ENCODE data around the gene DHRS2.
"Not testable (repeated sequence)": the region's sequence is repeated elsewhere in the genome, so short reads cannot be mapped to it uniquely, and the experiment has no call there.

DHRS2 gene

DNA sequence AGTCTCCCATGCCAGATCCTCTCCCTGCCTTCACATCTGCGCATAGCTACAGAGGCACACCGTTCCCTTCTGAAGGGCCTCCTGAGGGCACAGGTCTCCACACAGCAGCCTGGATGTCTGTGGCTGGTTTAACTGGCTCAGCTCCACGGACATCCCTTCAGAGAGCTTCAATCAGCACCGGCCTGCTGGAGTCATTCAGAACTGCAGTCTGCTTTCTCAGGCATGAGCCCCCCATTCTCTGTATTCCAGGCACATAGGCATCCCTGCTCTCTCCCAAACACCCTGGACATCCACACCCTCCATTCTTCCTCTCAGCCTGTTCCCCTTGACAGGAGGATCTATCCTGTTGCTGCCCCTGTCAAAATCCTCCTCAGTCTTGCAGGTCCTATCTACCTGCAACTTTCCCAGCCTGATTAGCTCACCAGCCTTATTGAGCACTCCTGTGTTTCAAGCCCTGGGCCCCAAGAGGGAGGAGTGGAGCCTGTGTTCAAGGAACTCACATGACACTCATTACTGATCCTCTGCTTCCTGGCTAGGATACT is 2.9 kb upstream of the DHRS2 start:
- DNase-seq (ENCODE audit: low read depth) = no peak

DNA sequence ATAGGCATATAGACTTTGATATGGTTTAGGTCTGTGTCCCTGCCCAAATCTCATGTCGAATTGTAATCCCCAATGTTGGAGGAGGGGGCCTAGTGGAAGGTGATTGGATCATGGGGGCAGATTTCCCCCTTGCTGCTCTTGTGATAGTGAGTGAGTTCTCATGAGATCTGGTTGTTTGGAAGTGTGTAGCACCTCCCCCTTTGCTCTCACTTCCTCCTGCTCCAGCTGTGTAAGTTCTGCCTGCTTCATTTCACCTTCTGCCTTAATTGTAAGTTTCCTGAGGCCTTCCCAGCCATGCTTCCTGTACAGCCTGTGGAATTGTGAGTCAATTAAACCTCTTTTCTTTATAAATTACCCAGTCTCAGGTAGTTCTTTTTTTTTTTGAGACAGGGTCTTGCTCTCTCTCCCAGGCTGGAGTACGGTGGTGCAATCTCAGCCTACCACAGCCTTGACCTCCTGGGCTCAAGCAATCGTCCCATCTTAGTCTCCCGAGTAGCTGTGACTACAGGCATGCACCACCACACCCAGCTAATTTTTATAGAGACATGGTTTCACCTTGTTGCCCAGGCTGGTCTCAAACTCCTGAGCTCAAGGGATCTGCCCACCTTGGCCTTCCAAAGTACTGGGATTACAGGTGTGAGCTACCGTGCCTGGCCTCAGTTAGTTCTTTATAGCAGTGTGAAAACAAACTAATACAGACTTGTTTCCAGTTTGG is 1.3 kb upstream of the DHRS2 start:
- not testable (repeated sequence) for DNase-seq (ENCODE audit: low read depth)

DNA sequence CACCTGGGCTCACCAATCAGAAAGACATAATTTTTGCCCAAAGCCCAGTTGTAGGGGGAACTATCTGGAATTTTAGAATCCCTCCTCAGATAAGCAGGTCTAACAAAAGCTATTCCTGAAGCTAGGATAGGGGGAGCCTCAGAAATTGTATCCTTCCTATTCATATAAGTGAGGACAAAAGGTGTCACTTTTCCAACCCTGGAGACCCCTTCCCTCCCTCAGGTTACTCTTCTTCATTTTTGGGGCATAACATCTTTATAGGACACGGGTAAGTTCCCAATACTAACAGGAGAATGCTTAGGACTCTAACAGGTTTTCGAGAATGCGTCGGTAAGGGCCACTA is 1.1 kb downstream of the DHRS2 start:
- not testable (repeated sequence) for DNase-seq (ENCODE audit: low read depth)

DNA sequence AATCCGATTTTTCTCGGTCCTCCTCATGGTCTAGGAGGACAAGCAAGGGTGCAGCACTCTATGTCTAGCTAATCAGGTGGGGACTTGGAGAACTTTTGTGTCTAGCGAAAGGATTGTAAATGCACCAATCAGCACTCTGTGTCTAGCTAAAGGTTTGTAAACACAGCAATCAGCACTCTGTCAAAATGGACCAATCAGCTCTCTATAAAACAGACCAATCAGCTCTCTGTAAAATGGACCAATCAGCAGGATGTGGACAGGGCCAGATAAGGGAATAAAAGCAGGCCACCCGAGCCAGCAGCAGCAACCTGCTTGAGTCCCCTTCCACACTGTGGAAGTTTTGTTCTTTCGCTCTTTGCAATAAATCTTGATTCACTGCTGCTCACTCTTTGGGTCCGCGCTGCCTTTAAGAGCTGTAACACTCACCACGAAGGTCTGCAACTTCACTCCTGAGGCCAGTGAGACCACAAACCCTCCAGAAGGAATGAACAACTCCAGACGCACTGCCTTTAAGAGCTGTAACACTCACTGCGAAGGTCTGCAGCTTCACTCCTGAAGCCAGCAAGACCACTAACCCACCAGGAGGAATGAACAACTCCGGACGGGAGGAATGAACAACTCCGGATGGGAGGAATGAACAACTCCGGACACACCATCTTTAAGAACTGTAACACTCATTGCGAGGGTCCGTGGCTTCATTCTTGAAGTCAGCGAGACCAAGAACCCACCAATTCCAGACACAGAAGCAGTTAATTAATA is 1.7 kb downstream of the DHRS2 start:
- DNase-seq (ENCODE audit: low read depth) = not testable (repeated sequence)

GRCh38 chr14:23638414-23639047 is 2.4 kb downstream of the DHRS2 start:
- DNase-seq (ENCODE audit: low read depth) = no peak

DNA sequence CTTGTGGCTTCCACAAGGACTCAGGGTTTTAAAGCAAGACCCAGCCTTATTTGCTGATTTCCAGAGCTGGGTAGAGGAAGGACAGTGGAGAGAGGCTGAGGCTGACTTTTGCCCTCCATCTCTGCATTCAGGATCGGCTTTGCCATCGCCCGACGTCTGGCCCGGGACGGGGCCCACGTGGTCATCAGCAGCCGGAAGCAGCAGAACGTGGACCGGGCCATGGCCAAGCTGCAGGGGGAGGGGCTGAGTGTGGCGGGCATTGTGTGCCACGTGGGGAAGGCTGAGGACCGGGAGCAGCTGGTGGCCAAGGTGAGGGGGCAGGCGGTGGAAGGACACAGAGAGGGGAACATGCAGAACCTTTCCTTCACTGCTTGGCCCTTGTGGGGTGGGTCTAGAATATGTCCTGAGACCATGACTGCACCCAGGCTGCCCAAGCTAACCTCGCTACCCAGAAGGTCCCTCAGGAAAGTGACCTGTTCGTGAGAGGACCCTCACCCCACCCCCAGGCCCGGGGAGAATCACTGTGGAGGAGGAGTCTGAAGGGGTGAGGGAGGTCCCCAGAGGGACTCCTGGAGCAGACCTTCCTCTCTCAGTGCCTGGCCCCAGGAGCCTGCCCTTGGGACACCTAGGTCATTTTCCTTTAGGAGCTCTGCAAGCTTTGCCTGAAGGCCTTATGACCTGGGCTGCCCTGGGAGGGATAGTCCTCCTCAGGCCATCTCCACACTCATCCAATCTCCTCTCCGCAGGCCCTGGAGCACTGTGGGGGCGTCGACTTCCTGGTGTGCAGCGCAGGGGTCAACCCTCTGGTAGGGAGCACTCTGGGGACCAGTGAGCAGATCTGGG is 3.1 kb downstream of the DHRS2 start:
- no peak for DNase-seq (ENCODE audit: low read depth)

DNA sequence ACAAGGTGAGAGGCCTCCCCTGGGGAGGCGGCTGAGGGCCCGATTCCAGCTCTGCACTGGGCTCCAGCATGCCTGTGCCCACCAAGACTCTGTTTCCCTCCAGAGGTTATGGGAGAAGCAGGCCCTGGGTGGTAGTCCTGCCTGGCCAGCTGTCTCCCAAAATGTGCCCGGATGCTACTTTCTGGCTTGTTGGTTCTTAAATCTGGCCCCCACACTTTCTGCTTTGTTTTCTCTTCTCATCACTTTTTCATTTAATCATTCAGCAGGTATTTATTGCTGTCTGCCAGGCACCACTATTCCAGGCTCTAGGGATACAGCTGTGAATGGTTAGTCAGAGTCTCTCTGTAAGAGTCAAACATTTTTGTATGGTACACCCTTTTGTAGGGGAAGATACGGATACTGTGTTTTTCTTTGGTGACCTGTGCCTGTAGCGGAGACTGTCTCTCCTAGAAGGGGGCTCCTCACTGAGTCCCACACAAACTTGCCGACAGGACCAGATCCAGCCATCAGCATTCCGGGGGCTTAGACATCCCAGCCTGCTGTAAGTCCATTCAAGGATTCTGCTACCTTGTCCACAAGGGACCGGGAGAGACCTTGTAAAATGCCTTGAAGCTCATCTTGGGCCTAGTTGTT is 3.8 kb downstream of the DHRS2 start:
- DNase-seq (ENCODE audit: low read depth) = no peak

GRCh38 chr14:23640524-23641141 is 4.5 kb downstream of the DHRS2 start:
- no peak for DNase-seq (ENCODE audit: low read depth)

DNA sequence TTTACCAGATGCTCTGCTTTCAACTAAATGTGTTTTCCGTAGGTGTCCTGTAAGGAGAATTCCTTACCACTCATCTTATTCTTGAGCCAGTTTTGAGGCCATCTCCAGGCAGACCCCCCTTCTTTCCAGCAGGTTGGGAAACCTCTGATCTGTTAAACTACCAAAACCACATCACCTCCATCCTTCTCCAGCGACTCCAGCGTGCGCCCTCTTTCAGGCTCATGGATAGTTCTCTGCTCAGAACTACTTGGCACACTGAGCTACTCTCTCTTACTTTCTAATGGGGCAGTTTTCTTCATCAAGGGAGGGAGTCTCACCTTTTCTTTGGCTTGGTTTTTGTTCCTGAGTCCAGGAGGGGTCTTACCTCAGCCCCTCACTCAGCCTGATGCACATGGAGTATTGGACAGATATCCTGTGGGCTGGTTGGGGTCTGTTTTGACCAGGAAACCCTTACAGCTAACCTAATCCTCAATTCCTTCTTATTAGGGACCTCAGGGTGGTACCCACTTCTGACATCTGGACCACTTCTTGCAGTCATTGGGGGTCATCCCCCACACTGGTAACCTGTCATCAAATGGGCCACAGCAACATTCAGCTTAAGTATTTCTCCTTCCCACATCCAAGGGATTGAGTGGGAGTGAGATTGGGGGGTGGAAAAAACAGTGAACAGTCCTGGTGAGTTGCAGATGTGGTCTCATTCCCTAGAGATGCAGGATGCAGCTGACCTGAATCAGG is 5.2 kb downstream of the DHRS2 start:
- DNase-seq (ENCODE audit: low read depth) = no peak

DNA sequence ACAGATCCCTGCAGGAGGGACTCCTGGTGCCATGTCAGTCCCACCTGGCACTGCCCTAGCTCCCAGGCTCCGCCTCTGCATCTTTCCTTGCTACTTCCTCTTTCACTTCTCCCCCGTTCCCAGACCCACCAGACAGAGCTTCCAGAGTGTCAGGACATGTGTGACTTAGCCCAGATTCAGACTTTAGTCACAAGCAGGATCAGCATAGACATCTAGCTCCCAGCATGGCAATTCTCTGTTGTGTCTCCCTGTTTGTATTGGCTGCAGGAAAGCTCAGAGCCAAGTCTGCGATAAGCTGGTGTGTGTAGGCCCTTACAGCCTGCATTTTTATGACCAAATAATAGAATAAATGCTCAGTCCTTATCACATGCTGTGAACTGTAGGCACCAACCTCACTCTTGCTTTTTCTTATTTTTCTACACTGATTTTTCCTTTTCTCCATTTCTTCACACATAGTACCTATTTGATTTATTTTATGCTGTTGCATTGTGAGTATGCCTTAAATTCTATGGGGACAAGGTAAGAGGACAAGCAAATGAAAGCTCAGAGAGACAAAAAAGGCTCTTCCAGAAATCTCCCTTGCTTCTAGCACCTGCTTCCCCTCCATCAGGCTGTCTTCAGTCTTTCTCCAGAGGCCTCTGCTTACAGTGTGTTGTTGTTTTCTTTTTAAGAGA is 5.9 kb downstream of the DHRS2 start:
- no peak for DNase-seq (ENCODE audit: low read depth)

DNA sequence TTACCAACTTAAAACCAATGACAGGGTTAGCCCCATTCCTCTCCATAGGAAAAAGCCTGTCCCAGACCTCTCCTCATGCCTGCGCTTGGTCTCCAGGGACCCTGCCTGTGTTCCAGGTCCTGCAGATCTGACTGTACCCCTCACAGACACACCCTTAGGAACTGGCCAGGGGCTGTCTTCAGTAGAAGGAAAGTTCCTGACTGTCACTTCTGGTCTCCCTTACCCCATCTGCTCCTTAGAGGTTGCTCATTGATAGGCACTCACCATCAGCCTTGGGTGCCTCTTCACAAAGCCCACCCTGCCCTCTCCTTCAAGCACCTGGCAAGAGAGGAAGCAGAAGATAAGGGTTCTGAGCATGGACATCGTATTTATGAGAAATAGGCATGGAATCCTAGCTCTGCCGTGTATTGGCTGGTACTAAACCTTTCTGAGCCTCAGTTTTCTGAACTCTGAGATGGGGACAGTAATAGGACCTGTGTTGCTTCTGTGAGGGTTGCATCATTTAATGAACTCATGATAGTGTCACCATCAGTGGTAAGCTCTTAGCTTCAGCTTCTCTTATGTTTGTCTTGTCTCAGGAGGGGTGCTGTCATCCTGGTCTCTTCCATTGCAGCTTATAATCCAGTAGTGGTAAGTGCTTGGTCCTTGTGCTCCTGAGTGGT is 7.5 kb downstream of the DHRS2 start:
- DNase-seq (ENCODE audit: low read depth) = no peak

DNA sequence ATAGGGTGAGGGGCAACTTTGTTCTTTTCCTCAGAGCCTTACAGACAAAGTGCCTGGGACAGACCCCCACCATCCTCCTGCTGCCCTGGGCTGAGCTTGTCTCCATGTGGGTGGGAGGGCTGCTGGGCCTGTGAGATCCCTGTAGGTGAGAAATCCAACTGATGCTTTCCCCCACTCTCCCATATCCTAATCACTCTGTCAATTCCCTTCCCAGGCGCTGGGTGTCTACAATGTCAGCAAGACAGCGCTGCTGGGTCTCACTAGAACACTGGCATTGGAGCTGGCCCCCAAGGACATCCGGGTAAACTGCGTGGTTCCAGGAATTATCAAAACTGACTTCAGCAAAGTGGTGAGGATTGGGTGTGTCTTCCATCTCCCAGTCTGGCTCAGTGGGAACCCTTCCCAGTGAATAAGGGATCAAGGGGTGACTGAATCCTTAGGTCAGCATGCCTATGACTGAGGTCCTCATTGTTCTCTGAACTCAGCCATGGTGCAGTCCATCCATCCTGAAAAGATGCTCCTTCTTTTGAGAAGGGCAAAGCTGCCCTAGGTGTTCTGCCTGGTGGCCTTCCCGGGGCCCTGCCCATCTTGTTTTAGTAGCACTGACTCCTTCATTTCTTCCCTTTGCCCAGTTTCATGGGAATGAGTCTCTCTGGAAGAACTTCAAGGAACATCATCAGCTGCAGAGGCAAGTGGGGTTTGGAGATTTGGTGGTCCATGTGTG is 8.2 kb downstream of the DHRS2 start:
- no peak for DNase-seq (ENCODE audit: low read depth)

- DNase-seq (ENCODE audit: low read depth) = no peak
Measured at GRCh38 chr14:23644919-23645336, 8.8 kb downstream of the DHRS2 start.

- DNase-seq (ENCODE audit: low read depth) = no peak
Measured at GRCh38 chr14:23645504-23645811, 9.3 kb downstream of the DHRS2 start.

- DNase-seq (ENCODE audit: low read depth) = no peak
Measured at GRCh38 chr14:23645812-23646647, 9.9 kb downstream of the DHRS2 start.

DNA sequence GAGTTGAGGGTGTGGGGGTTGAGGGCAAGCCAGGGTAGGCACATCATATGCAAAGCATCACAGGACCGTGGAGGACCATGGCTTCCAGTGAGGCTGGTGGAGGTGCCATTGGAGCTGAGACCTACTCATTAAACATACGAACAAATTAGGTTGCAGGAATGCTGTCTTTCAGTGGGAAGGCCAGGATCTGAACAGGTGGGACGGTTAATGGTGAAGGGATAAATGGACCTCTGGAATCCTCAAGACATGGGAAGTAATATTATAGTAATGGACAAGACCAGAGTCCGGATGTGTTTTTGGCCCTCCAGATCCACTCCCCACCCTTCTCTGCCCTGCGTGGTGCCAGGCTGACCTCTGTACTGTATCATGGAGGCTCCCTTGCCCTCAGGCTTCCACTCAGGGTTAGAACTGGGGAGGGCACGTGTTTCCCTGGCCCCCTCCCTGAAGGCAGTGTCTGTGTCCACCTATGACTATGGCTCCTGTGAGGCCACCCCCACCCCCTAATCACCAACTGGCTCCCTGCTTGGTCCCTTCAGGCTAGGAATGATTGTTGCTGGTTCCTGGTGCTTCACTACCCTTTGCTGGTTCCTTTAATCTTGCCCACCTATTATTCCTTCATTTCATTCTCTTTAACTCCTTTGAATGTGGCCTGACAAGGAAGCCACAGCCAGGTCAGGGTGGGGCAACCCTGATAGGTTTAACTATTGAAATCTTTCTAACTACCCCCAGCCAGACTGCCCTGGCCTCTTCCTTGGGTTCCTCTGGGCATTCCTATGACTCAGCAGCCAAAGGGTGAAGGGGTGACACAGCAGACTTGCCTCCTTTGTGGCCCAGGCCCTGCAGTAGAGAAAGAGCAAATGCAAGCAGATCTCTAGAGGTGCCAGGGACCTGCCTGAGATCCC is 10.7 kb downstream of the DHRS2 start:
- no peak for DNase-seq (ENCODE audit: low read depth)

DNA sequence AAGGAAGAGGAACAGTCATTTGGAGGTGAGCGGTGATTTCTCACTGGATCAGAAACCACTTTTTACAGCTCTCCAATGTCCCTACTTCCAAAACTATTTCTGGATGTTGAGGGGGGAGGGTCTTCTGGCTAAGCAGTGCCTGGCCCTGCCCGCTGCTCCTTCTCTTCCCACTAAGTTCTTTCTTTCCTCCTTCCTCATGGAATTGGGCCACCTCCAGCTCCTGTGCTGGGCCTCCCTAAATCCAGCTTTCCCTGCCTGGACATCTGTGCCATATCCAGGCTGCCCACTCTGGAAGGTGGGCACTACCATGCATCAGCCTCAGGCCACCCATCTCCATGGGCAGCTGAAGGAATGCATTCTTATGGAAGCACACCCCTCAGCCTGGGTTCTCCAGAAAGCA is 11.5 kb downstream of the DHRS2 start:
- no peak for DNase-seq (ENCODE audit: low read depth)

Measured in HS-27A (cell line).